HG02678 (cell line): ENCODE measurements around the gene MS4A4E.
"Not testable (repeated sequence)": the region's sequence is repeated elsewhere in the genome, so short reads cannot be mapped to it uniquely, and the experiment has no call there.

Experiments used
- ATAC-seq: cut with Tn5 transposase; IDR thresholded peaks from one replicate; pipeline ENCODE4 v1.9.1; 2021; ENCODE audit warnings: mild to moderate bottlenecking, moderate library complexity; ENCODE audit not compliant: unreplicated experiment

The MS4A4E gene

GRCh38 chr11:60182541-60183330, 60.2 kb downstream of the MS4A4E start, which contains the start of gene MS4A6A:
Gene MS4A6A, minus strand, starts transcription at chr11:60183083. Its CDS starts 1,356 bp downstream, at chr11:60181727.
- ATAC-seq: no peak

DNA sequence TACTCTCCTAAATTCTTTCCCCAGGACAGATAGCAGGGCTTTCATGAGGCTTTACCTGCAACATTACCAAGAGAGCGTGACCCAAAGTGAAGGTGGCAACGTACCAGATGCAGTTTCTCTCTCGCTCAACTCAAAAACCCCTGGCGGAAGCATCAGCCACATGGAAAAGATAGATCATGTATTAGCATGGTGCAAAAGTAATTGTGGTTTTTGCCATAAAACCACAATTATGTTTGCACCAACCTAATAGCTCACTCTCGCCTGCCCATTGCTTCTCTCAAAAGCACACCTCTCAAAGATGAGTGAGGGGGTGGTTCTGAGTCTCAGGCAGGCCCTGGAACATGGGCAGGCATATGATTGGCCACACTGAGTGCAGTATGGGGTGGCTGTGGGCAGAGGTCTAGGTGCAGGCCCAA, 67.1 kb downstream of the MS4A4E start:
- ATAC-seq: peak; percentile 78

DNA sequence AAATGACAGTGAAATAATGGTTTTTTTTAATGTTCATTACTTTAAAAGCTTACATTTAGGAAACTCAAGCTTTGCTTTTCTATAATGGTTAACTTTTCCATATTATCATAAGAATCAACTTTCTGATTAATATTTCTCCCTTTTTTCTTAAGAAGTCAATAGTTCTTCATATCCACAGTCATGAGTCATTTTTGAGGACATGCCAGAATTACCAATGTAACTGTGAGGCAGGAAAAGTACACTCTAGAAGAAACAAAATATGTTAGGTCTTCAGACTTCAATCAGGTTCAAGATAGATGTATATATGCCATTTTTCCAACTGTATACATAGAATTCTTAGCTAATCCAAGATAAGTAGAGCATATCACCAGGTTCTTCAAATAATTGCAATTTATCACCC, 70.9 kb downstream of the MS4A4E start:
- no peak for ATAC-seq

GRCh38 chr11:60170566-60170965, 72.4 kb downstream of the MS4A4E start:
- no peak for ATAC-seq

GRCh38 chr11:60169264-60169915, 73.5 kb downstream of the MS4A4E start:
- ATAC-seq: no peak

DNA sequence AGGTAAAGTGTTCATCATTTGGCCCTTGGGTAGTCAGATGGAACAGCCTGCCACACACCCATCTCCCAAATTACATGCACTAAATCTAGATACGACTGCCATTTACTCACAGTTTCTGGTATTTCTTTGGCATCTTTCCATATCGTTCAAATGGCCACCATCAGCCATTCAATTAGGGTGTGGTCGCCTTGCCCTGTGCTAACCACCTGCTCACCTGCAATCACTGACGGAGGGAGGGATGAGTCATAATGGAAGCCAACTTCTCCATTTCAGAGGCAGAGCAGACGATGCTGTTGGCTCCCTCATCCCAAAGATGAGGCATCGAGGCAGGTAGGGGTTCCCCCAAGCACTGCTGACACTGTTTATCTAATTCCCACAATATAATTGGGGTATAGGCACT, 74.6 kb downstream of the MS4A4E start:
- ATAC-seq: no peak

DNA sequence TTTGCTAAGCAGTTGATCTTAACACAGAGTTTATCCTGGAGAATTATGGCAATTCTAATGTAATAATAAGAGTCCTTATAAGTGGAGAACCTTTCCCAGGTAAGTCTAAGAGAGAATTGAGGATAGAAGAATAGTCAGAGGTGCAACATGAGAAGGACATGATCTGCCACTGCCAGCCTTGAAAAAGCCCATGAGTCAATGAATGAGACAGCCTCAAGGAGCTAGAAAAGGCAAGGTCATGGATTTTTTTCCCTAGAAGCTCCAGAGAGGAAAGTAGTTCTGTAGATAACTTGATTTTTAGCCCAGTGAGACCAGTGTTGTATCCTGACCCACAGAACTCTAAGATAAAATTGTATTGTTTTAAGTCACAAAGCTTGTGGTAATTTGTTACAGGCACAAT, 77.0 kb downstream of the MS4A4E start:
- ATAC-seq: no peak

DNA sequence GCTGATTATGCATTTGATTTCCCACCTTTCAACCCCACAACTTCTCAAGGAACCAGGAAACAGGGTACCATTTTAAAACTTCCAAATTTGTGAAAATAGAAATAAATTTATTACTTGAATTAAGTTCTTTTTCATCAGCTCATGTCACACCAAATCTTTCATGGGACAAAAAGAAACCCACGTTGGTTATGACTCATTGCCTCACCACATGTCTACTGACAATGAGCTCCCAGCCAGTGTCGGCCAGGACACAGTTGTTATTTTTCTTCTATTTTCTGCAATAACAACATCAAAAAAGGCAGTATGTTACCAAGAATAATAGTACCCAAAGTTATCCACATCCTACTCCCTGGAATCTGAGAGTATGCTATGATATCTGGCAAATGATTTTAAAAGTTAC, 77.4 kb downstream of the MS4A4E start:
- no peak for ATAC-seq

GRCh38 chr11:60164550-60165075, 78.3 kb downstream of the MS4A4E start:
- no peak for ATAC-seq

DNA sequence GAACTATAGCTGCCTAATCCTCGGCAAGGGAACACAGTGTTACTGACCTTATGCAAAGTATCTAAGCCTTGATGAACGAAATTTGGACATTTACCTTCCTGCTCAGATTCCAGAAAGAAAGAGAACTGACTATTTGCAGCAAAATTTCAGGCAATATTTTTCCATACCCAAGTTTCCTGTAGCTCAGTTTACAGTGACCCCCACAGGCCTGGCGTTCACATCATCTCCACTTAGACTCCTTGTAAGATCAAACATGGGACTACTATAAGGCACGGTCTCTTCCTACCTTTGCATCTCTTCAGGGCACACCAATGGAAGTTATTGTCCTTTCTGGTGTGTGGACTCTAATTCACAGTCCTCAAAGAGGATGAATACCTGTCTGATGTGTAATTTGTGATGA, 81.2 kb downstream of the MS4A4E start:
- ATAC-seq: no peak

DNA sequence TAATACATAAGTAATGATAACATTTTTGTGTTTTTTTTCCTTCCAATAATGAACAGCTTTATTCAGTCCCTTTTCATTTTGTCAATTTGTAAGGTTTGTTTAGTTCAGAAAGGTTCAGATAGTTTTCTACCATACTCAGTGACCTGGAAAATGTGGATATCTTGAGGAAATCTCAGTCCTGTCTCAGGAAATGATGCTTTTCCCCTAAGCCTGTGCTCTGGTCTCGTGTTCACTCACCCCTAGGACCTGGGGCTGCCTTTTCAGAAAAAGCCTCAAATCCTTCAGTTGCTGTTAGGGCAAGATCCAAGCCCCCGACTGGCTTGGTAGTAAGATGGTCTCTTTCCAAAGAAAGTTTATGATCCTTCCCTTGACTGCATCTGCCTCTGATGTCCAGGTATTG, 81.8 kb downstream of the MS4A4E start:
- ATAC-seq: no peak

DNA sequence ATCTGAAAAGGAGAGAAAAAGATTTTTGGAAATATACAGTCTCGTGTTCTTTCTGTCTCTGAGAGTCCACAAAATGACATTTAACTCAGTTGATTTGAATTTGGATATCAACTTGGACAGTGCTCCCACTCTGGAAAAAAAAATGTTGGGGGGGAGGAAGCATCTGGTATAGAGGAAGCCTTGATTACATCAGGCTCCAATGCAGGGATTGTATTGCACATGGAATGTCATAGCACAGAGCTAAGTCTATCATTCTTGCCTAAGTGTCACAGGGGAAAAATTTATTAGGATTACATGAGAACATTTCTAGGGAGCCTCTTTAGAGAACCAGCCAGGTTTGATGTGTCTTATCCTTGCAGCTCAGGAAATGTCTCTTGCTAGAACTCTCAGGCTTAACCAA, 83.1 kb downstream of the MS4A4E start:
- ATAC-seq: no peak

DNA sequence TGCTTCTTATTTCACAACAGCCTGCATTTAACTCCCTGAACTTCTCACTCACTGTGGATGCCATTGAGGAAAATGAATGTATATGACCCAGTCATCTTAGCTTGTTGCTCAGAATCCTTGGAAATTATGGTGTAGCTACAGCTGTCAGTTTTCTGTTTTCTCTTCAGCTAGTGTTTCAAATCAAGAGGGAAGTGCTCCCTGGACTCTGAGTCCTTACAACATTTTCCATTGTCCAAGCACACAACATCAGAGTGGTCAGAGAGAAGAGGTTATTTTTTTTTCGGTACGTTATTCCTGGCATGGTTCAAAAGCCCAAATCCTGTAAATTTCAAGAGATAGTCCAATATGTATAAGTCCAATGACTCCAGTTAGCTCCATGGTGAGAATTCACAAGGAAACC, 83.7 kb downstream of the MS4A4E start:
- no peak for ATAC-seq

GRCh38 chr11:60158636-60159035, 84.3 kb downstream of the MS4A4E start:
- no peak for ATAC-seq

DNA sequence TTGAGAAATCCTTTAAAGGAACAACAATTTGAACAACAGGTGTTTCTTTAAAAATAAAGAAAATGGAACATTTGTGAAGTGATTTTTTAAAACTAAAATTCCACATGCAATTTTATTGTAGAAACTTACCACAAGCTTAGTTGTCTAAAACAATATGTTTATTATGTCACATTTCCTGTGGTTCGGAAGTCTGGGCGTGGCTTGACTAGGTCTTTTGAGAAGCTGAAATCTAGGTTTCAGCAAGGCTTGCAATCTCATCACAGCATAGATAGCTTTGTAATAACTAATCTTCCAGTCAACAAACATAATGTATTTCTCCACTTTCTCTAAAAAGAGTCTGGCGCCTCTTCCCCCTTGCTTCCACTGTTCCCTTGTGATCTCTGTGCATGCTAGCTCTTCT, 87.0 kb downstream of the MS4A4E start:
- no peak for ATAC-seq

GRCh38 chr11:60152727-60153126, 90.2 kb downstream of the MS4A4E start:
- ATAC-seq: not testable (repeated sequence)

GRCh38 chr11:60150279-60150678, 92.7 kb downstream of the MS4A4E start:
- ATAC-seq: no peak
